ENCODE data around the gene IGFLR1.

IGFLR1 gene

DNA sequence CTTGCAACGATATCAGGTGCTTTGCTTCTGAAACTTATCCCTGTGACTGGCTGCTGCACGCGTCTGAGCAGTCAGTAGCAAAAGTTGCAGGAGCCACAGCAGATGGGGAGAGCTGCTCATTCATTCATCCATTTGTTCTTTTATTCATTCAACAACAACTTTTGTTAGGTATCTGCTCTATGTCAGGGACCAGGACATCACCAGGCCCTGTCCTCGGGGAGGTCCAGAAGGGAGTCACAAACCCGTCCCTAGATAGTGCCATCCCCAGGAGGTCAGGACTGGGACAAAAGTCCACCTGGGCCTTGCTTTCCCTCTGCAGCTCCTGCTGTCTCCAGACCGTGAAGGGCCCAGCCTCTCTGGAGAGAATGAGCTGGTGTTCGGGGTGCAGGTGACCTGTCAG, 35.7 kb upstream of the IGFLR1 start:
- Histone ChIP-seq H3K4me1 (ENCODE audit: control insufficient read depth in 2 of 2, insufficient read depth in 1 of 2, low read depth in 1 of 2, low read length in 2 of 2) (peaks cover 19 to 21% of the 10 kb centered on the region in 2 donors), H2BK12ac (ENCODE audit: low read length) (no peak overlapping the region), H2BK15ac (ENCODE audit: low read length) (no peak overlapping the region), H3K4me3 (ENCODE audit: low read length in 2 of 2) (no peak overlapping the region), H3K9ac (ENCODE audit: low read depth, low read length, poor library complexity) (peak overlapping the region; percentile 50), H4K8ac (ENCODE audit: low read depth, low read length) (peak overlapping the region; percentile 45), H2BK5ac (ENCODE audit: low read length) (no peak overlapping the region), H3K79me1 (ENCODE audit: low read depth, low read length) (peaks cover 2% of the 10 kb centered on the region), H3K14ac (ENCODE audit: low read length) (no peak overlapping the region), H3K36me3 (replicated peaks in 1 of 2; ENCODE audit: control insufficient read depth in 2 of 2, insufficient read depth in 2 of 2, low read length in 2 of 2) (peaks cover 27 to 59% of the 10 kb centered on the region in 2 donors), H2BK120ac (ENCODE audit: low read depth, low read length) (no peak overlapping the region), H3K27ac (replicated peaks; ENCODE audit: low read length) (no peak overlapping the region), H3K23ac (ENCODE audit: low read depth, low read length, poor library complexity) (peak overlapping the region; percentile 48), H3K27me3 (ENCODE audit: control insufficient read depth in 3 of 3, insufficient read depth in 3 of 3, low read depth in 1 of 3, low read length in 3 of 3) (no peaks in the 10 kb centered on the region), H3K18ac (ENCODE audit: low read length) (no peak overlapping the region), H4K91ac (ENCODE audit: low read depth, low read length, poor library complexity) (no peak overlapping the region), H3K9me3 (replicated peaks in 1 of 2; ENCODE audit: control insufficient read depth in 2 of 2, insufficient read depth in 1 of 2, low read depth in 1 of 2, low read length in 2 of 2) (no peaks in the 10 kb centered on the region), H2AK5ac (ENCODE audit: low read depth, low read length) (no peak overlapping the region), H2AFZ (ENCODE audit: low read length) (no peak overlapping the region), H3K4ac (ENCODE audit: low read length) (no peak overlapping the region), H3K4me2 (ENCODE audit: insufficient read depth, low read length, poor library complexity, severe bottlenecking) (no peak overlapping the region)
- no peak for DNase-seq (ENCODE audit: low spot score)
- WGBS, 2 donors (ENCODE audit: extremely low coverage in 2 of 2, insufficient read length in 2 of 2, insufficient replicate concordance in 1 of 2): no CpG with 5 or more reads among the region's 7 CpGs

GRCh38 chr19:35777086-35777841, 35.0 kb upstream of the IGFLR1 start:
- H2BK5ac ChIP-seq (ENCODE audit: low read length): peak overlapping the region; percentile 44
- WGBS, 2 donors (ENCODE audit: extremely low coverage in 2 of 2, insufficient read length in 2 of 2, insufficient replicate concordance in 1 of 2): no CpG with 5 or more reads among the region's 19 CpGs
- no peak overlapping the region for H2BK120ac ChIP-seq (ENCODE audit: low read depth, low read length)
- no peak overlapping the region for H2AFZ ChIP-seq (ENCODE audit: low read length)
- H3K14ac ChIP-seq (ENCODE audit: low read length): no peak overlapping the region
- H3K18ac ChIP-seq (ENCODE audit: low read length): peak overlapping the region; percentile 74
- peaks cover 2% of the 10 kb centered on the region for H3K79me1 ChIP-seq (ENCODE audit: low read depth, low read length)
- no peak overlapping the region for H2BK12ac ChIP-seq (ENCODE audit: low read length)
- no peak overlapping the region for H3K4ac ChIP-seq (ENCODE audit: low read length)
- H3K27me3 ChIP-seq (ENCODE audit: control insufficient read depth in 3 of 3, insufficient read depth in 3 of 3, low read depth in 1 of 3, low read length in 3 of 3): no peaks in the 10 kb centered on the region
- no peaks in the 10 kb centered on the region for H3K9me3 ChIP-seq (replicated peaks in 1 of 2; ENCODE audit: control insufficient read depth in 2 of 2, insufficient read depth in 1 of 2, low read depth in 1 of 2, low read length in 2 of 2)
- peaks cover 19 to 21% of the 10 kb centered on the region in 2 donors for H3K4me1 ChIP-seq (ENCODE audit: control insufficient read depth in 2 of 2, insufficient read depth in 1 of 2, low read depth in 1 of 2, low read length in 2 of 2)
- H4K8ac ChIP-seq (ENCODE audit: low read depth, low read length): no peak overlapping the region
- peaks cover 21 to 52% of the 10 kb centered on the region in 2 donors for H3K36me3 ChIP-seq (replicated peaks in 1 of 2; ENCODE audit: control insufficient read depth in 2 of 2, insufficient read depth in 2 of 2, low read length in 2 of 2)
- peak overlapping the region; percentile 84 for H3K9ac ChIP-seq (ENCODE audit: low read depth, low read length, poor library complexity)
- H3K4me2 ChIP-seq (ENCODE audit: insufficient read depth, low read length, poor library complexity, severe bottlenecking): peak overlapping the region; percentile 22
- peak overlapping the region; percentile 45 for H2AK5ac ChIP-seq (ENCODE audit: low read depth, low read length)
- H4K91ac ChIP-seq (ENCODE audit: low read depth, low read length, poor library complexity): no peak overlapping the region
- H2BK15ac ChIP-seq (ENCODE audit: low read length): peak overlapping the region; percentile 13
- peak overlapping the region; percentile 48 for H3K23ac ChIP-seq (ENCODE audit: low read depth, low read length, poor library complexity)
- no peak overlapping the region for H3K27ac ChIP-seq (replicated peaks; ENCODE audit: low read length)
- no peak overlapping the region for H3K4me3 ChIP-seq (ENCODE audit: low read length in 2 of 2)
- no peak for DNase-seq (ENCODE audit: low spot score)

DNA sequence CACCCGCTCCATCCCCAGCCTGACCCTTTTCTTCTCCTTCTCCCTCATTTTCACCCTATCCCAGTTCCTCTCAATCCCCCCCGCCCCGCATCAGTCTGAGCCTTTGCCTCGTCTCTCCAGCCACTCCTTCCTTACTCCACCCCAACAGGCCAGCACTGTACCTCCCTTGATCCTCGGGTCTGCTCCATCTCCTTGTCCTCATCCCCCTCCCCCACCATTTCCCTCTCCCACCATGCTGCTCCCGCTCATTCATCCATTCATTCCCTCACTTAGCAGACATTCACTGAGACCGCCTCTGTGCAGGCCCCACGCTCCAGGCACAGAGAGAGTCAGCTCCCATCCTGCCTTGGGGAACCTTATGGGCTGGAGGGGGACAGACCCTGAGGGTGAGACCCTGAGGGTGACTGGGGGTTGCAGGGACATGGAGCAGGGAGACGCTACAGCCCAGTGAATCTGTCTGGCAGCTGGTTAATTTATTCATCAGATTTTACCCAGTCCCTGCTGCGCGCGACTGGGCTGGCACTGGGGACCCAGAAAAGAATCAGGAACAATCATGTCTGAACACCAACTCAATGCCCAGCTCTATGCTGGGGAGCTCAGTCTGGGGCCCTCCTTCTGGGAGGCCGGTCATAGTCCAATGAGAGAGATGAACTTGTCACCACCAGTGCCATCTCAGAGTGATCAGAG, 34.0 kb upstream of the IGFLR1 start:
- Histone ChIP-seq H3K27ac (replicated peaks; ENCODE audit: low read length) (no peak overlapping the region), H4K91ac (ENCODE audit: low read depth, low read length, poor library complexity) (no peak overlapping the region), H2BK5ac (ENCODE audit: low read length) (peak overlapping the region; percentile 93), H2AK5ac (ENCODE audit: low read depth, low read length) (peak overlapping the region; percentile 60), H3K9me3 (replicated peaks in 1 of 2; ENCODE audit: control insufficient read depth in 2 of 2, insufficient read depth in 1 of 2, low read depth in 1 of 2, low read length in 2 of 2) (no peaks in the 10 kb centered on the region), H3K79me1 (ENCODE audit: low read depth, low read length) (peaks cover 2% of the 10 kb centered on the region), H2AFZ (ENCODE audit: low read length) (peak overlapping the region; percentile 89), H3K4me3 (ENCODE audit: low read length in 2 of 2) (peak overlapping the region; percentile 66 to 98), H3K4me1 (ENCODE audit: control insufficient read depth in 2 of 2, insufficient read depth in 1 of 2, low read depth in 1 of 2, low read length in 2 of 2) (peaks cover 19 to 20% of the 10 kb centered on the region in 2 donors), H3K18ac (ENCODE audit: low read length) (peak overlapping the region; percentile 71), H3K36me3 (replicated peaks in 1 of 2; ENCODE audit: control insufficient read depth in 2 of 2, insufficient read depth in 2 of 2, low read length in 2 of 2) (peaks cover 13 to 42% of the 10 kb centered on the region in 2 donors), H3K23ac (ENCODE audit: low read depth, low read length, poor library complexity) (peak overlapping the region; percentile 13), H3K27me3 (ENCODE audit: control insufficient read depth in 3 of 3, insufficient read depth in 3 of 3, low read depth in 1 of 3, low read length in 3 of 3) (no peaks in the 10 kb centered on the region), H3K4ac (ENCODE audit: low read length) (no peak overlapping the region), H3K14ac (ENCODE audit: low read length) (no peak overlapping the region), H2BK120ac (ENCODE audit: low read depth, low read length) (peak overlapping the region; percentile 82), H4K8ac (ENCODE audit: low read depth, low read length) (no peak overlapping the region), H3K4me2 (ENCODE audit: insufficient read depth, low read length, poor library complexity, severe bottlenecking) (peak overlapping the region; percentile 67), H2BK12ac (ENCODE audit: low read length) (no peak overlapping the region), H2BK15ac (ENCODE audit: low read length) (peak overlapping the region; percentile 4), H3K9ac (ENCODE audit: low read depth, low read length, poor library complexity) (peak overlapping the region; percentile 96)
- DNase-seq (ENCODE audit: low spot score): no peak
- no CpG with 5 or more reads among the region's 13 CpGs for WGBS, 2 donors (ENCODE audit: extremely low coverage in 2 of 2, insufficient read length in 2 of 2, insufficient replicate concordance in 1 of 2)

Data from neuronal stem cell (in vitro differentiated cells).